ENCODE results near the gene MYO16. TPM values are rescaled to one million over a fixed set of nuclear protein-coding genes. Genes with fewer than 3 reads are reported as not detected.
"Not testable (repeated sequence)": the region's sequence is repeated elsewhere in the genome, so short reads cannot be mapped to it uniquely, and the experiment has no call there.

Gene MYO16
- total RNA-seq, 3 donors from 2014 or later, result 0.15 to 0.48 (median 0.33) TPM

DNA sequence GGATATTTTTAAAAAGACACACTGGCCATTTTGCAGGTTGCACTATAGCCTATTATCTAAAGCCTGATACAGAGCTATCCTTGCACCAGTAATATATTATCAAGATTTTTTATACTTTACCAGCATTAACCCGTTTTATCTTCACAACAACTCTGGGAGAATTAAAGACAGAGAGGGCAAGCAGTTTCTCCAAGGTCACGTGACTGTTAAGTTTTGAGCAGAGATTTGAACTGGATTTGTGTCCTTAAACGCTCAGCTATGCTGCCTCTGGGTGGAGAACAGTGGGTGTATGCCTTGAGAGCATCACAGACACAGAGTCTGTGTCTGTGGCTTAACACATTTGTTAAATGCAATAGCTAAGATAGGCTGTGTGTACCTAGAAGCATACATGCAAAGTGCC is 147.2 kb downstream of the MYO16 start:
- no peak for DNase-seq (ENCODE audit: low spot score in 2 of 2)
- Histone ChIP-seq H3K4me3 (no peak overlapping the region), H3K27me3 (no peaks in the 10 kb centered on the region), H3K9me3 (no peaks in the 10 kb centered on the region), H3K27ac (no peak overlapping the region), H3K36me3 (no peaks in the 10 kb centered on the region), H3K4me1 (no peaks in the 10 kb centered on the region)
- intact Hi-C loops (cut with DNase I; ENCODE audit: low total_unique reads), result no loop called here
- TF ChIP-seq POLR2AphosphoS5 (IDR thresholded peaks at IDR 0.05) (no peak), POLR2A (IDR thresholded peaks at IDR 0.05) (no peak)
- TF ChIP-seq, protein P1, sequence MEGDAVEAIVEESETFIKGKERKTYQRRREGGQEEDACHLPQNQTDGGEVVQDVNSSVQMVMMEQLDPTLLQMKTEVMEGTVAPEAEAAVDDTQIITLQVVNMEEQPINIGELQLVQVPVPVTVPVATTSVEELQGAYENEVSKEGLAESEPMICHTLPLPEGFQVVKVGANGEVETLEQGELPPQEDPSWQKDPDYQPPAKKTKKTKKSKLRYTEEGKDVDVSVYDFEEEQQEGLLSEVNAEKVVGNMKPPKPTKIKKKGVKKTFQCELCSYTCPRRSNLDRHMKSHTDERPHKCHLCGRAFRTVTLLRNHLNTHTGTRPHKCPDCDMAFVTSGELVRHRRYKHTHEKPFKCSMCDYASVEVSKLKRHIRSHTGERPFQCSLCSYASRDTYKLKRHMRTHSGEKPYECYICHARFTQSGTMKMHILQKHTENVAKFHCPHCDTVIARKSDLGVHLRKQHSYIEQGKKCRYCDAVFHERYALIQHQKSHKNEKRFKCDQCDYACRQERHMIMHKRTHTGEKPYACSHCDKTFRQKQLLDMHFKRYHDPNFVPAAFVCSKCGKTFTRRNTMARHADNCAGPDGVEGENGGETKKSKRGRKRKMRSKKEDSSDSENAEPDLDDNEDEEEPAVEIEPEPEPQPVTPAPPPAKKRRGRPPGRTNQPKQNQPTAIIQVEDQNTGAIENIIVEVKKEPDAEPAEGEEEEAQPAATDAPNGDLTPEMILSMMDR (IDR thresholded peaks at IDR 0.05), result no peak

- TF ChIP-seq POLR2A (IDR thresholded peaks at IDR 0.05) (no peak), POLR2AphosphoS5 (IDR thresholded peaks at IDR 0.05) (no peak)
- TF ChIP-seq, protein P1 (IDR thresholded peaks at IDR 0.05), result no peak
- no peak for DNase-seq (ENCODE audit: low spot score in 2 of 2)
Measured at GRCh38 chr13:108777421-108778420, 148.3 kb downstream of the MYO16 start.

GRCh38 chr13:108779308-108779707 is 149.9 kb downstream of the MYO16 start:
- no peaks in the 10 kb centered on the region for H3K36me3 ChIP-seq
- TF ChIP-seq POLR2AphosphoS5 (IDR thresholded peaks at IDR 0.05) (no peak), POLR2A (IDR thresholded peaks at IDR 0.05) (no peak)
- TF ChIP-seq, protein P1 (IDR thresholded peaks at IDR 0.05), result no peak
- no peak for DNase-seq (ENCODE audit: low spot score in 2 of 2)
- no peaks in the 10 kb centered on the region for H3K9me3 ChIP-seq
- no peaks in the 10 kb centered on the region for H3K27me3 ChIP-seq
- H3K4me1 ChIP-seq, result no peaks in the 10 kb centered on the region
- no peak overlapping the region for H3K4me3 ChIP-seq
- H3K27ac ChIP-seq, result no peak overlapping the region
- intact Hi-C loops (cut with DNase I; ENCODE audit: low total_unique reads), result no loop called here

More at GRCh38 chr13:108777421-108778420, 148.3 kb downstream of the MYO16 start:
- H3K9me3 ChIP-seq, result no peaks in the 10 kb centered on the region
- intact Hi-C loops (cut with DNase I; ENCODE audit: low total_unique reads), result no loop called here
- no peaks in the 10 kb centered on the region for H3K36me3 ChIP-seq
- H3K27me3 ChIP-seq, result no peaks in the 10 kb centered on the region
- no peaks in the 10 kb centered on the region for H3K4me1 ChIP-seq
- no peak overlapping the region for H3K27ac ChIP-seq
- no peak overlapping the region for H3K4me3 ChIP-seq

- DNase-seq (ENCODE audit: low spot score in 2 of 2), result no peak
- H3K4me3 ChIP-seq, result no peak overlapping the region
- intact Hi-C loops (cut with DNase I; ENCODE audit: low total_unique reads), result no loop called here
- no peaks in the 10 kb centered on the region for H3K4me1 ChIP-seq
- no peaks in the 10 kb centered on the region for H3K36me3 ChIP-seq
- H3K27ac ChIP-seq, result no peak overlapping the region
- H3K27me3 ChIP-seq, result no peaks in the 10 kb centered on the region
- no peak for TF ChIP-seq POLR2AphosphoS5 (IDR thresholded peaks at IDR 0.05)
- no peak for TF ChIP-seq POLR2A (IDR thresholded peaks at IDR 0.05)
- TF ChIP-seq, protein P1 (IDR thresholded peaks at IDR 0.05), result no peak
- no peaks in the 10 kb centered on the region for H3K9me3 ChIP-seq
Measured at GRCh38 chr13:108780706-108781105, 151.3 kb downstream of the MYO16 start.

GRCh38 chr13:108781312-108781711 is 151.9 kb downstream of the MYO16 start:
- Histone ChIP-seq H3K27me3 (no peaks in the 10 kb centered on the region), H3K27ac (no peak overlapping the region), H3K4me1 (no peaks in the 10 kb centered on the region), H3K4me3 (no peak overlapping the region), H3K36me3 (no peaks in the 10 kb centered on the region), H3K9me3 (no peaks in the 10 kb centered on the region)
- TF ChIP-seq, protein P1 (IDR thresholded peaks at IDR 0.05), result no peak
- TF ChIP-seq POLR2AphosphoS5 (IDR thresholded peaks at IDR 0.05) (no peak), POLR2A (IDR thresholded peaks at IDR 0.05) (no peak)
- no peak for DNase-seq (ENCODE audit: low spot score in 2 of 2)
- intact Hi-C loops (cut with DNase I; ENCODE audit: low total_unique reads), result no loop called here

DNA sequence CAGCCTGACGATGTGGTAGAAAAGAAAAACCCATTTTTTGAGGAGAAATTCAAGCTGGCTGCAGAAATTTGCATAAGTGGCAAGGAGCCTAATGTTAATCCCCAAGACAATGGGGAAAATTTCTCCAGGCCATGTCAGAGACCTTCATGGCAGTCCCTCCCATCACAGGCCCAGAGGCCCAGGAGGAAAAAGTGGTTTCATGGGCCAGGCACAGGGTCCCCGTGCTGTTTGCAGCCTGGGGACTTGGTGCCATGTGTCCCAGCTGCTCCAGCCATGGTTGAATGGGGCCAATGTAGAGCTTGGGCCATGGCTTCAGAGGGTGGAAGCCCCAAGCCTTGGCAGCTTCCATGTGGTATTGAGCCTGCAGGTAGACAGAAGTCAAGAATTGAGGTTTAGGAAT is 153.1 kb downstream of the MYO16 start:
- H3K36me3 ChIP-seq; H3K27ac ChIP-seq; H3K4me1 ChIP-seq; DNase-seq (ENCODE audit: low spot score in 2 of 2); H3K27me3 ChIP-seq; intact Hi-C loops (cut with DNase I; ENCODE audit: low total_unique reads); H3K4me3 ChIP-seq; H3K9me3 ChIP-seq: not testable (repeated sequence)

All from breast epithelium (tissue), 4 donors.